GM21528 (cell line): ENCODE results near the gene BACE1.

ENCODE experiments used
- ATAC-seq: cut with Tn5 transposase; IDR thresholded peaks from one replicate; pipeline ENCODE4 v1.9.1; 2021; ENCODE audit warnings: mild to moderate bottlenecking, moderate library complexity; ENCODE audit not compliant: unreplicated experiment, low FRiP score

The BACE1 gene

GRCh38 chr11:117313091-117313490 is 3.0 kb downstream of the BACE1 start:
- no peak for ATAC-seq

GRCh38 chr11:117309310-117309709 is 6.7 kb downstream of the BACE1 start:
- no peak for ATAC-seq

GRCh38 chr11:117305145-117305544 is 10.9 kb downstream of the BACE1 start:
- ATAC-seq, result no peak

- ATAC-seq, result no peak
Observed at GRCh38 chr11:117303646-117304315, 12.3 kb downstream of the BACE1 start.

GRCh38 chr11:117303101-117303500 is 13.0 kb downstream of the BACE1 start:
- ATAC-seq, result no peak

GRCh38 chr11:117302228-117302627 is 13.8 kb downstream of the BACE1 start:
- no peak for ATAC-seq

- no peak for ATAC-seq
Observed at GRCh38 chr11:117300773-117301172, 15.3 kb downstream of the BACE1 start.

- ATAC-seq, result no peak
Observed at GRCh38 chr11:117300283-117300663, 15.8 kb downstream of the BACE1 start.

- no peak for ATAC-seq
Observed at GRCh38 chr11:117299351-117300282, 16.4 kb downstream of the BACE1 start.

- no peak for ATAC-seq
Observed at GRCh38 chr11:117298195-117298594, 17.9 kb downstream of the BACE1 start.

GRCh38 chr11:117296881-117297280 is 19.2 kb downstream of the BACE1 start:
- no peak for ATAC-seq

GRCh38 chr11:117295438-117296137 is 20.5 kb downstream of the BACE1 start:
- ATAC-seq, result no peak

GRCh38 chr11:117292616-117293015 is 23.4 kb downstream of the BACE1 start:
- no peak for ATAC-seq

GRCh38 chr11:117290809-117291396 is 25.2 kb downstream of the BACE1 start, which contains the start of gene BACE1-AS:
Gene BACE1-AS (plus strand): TSS chr11:117291346.
- no peak for ATAC-seq

GRCh38 chr11:117289795-117290194 is 26.3 kb downstream of the BACE1 start:
- no peak for ATAC-seq

- no peak for ATAC-seq
Observed at GRCh38 chr11:117287668-117288067, 28.4 kb downstream of the BACE1 start.

GRCh38 chr11:117286588-117286987 is 29.5 kb downstream of the BACE1 start:
- no peak for ATAC-seq

GRCh38 chr11:117284053-117284452 is 32.0 kb downstream of the BACE1 start:
- ATAC-seq, result no peak

- ATAC-seq, result no peak
Observed at GRCh38 chr11:117282956-117283355, 33.1 kb downstream of the BACE1 start.

GRCh38 chr11:117281869-117282268 is 34.2 kb downstream of the BACE1 start:
- no peak for ATAC-seq

- ATAC-seq, result no peak
Observed at GRCh38 chr11:117281159-117281558, 34.9 kb downstream of the BACE1 start.
